GM19324 (cell line): Measurements from ENCODE around the gene PRRT2.
A peak's percentile ranks its signal among the peaks of the same experiment; 100 is the strongest.

Experiments
- ATAC-seq: cut with Tn5 transposase; IDR thresholded peaks from one replicate; pipeline ENCODE4 v1.9.1; 2021; ENCODE audit warnings: mild to moderate bottlenecking, moderate library complexity; ENCODE audit not compliant: unreplicated experiment, low FRiP score

PRRT2 gene

DNA sequence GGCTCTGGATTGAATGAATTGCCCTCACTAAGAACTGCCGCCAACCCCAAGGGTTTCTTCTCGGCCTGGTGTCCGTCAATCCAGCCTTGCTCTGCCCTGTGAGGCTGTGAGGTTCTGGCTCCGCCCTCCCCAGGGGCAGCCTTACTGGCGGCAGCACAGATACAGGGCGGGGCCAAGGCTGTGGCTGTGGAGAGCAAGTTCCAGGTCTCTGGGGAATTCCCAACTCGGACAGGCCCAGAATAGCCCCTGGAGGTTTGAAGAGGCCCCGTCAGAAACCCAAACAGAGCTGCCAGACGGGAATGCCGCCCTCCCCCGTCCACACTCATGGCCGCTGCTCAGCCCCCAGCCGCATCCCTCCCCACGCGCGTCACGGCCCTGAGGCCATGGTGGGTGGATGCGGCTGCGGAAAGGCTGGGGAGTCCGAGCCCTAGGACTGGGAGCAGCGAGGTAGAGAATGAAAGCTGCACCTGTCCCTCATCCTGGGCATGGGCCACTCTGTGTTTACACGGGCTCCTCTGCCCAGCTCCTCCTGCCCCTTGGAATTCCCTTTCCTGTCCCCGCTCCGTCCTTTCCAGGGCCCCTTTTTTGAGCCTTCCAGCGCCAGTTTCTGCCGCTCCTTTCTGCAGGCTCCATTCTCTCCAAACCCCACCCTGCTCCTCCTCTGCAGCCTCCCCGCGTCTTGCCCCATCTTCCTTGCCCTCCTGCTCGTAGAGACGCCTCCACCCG lies 660 bp upstream of the PRRT2 start:
- ATAC-seq = no peak

DNA sequence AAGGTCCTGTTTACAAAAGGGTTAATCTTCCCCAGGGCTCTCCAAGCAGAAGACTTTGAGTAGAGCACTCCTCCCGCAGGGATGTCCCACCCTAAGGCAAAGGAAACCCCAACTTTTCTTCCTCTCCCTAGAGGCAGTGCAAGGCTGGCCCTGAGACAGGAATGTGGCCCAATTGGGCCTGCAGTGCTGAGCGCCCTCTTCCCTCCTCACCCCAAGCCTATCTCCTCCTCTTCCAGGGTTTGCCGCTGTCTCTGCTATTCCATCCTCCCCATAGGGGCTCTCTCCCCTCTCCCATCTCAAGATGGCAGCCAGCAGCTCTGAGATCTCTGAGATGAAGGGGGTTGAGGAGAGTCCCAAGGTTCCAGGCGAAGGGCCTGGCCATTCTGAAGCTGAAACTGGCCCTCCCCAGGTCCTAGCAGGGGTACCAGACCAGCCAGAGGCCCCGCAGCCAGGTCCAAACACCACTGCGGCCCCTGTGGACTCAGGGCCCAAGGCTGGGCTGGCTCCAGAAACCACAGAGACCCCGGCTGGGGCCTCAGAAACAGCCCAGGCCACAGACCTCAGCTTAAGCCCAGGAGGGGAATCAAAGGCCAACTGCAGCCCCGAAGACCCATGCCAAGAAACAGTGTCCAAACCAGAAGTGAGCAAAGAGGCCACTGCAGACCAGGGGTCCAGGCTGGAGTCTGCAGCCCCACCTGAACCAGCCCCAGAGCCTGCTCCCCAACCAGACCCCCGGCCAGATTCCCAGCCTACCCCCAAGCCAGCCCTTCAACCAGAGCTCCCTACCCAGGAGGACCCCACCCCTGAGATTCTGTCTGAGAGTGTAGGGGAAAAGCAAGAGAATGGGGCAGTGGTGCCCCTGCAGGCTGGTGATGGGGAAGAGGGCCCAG lies 1.0 kb downstream of the PRRT2 start:
- no peak for ATAC-seq

DNA sequence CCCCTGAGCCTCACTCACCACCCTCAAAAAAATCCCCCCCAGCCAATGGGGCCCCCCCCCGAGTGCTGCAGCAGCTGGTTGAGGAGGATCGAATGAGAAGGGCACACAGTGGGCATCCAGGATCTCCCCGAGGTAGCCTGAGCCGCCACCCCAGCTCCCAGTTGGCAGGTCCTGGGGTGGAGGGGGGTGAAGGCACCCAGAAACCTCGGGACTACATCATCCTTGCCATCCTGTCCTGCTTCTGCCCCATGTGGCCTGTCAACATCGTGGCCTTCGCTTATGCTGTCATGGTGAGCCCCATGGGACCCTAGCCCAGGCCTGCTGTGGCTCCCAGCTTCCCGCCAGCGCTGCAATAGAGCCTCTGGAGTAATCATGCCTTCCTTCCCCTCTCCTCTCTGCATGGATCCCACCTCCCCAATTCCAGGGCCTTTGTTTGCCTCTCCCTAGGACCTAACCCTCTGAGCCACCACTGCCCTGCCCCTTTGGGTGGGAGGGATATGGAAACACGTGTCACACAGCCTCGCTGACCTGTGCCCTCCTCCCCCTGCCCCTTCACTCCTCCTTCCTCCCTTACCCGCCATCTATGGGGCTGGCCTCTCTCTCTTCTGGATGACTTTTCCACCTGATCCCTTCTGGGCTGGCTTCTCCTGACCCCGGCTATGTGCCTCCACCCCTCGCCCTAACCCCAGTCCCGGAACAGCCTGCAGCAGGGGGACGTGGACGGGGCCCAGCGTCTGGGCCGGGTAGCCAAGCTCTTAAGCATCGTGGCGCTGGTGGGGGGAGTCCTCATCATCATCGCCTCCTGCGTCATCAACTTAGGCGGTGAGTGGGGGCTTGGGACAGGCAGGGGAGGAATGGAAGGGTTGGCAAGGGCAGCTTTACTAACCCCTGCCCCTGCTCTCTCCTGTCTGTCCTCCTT lies 1.9 kb downstream of the PRRT2 start:
- ATAC-seq = no peak

- ATAC-seq = no peak
Measured at GRCh38 chr16:29814592-29814991, 2.6 kb downstream of the PRRT2 start.

- no peak for ATAC-seq
Measured at GRCh38 chr16:29815032-29815721, 3.2 kb downstream of the PRRT2 start.

DNA sequence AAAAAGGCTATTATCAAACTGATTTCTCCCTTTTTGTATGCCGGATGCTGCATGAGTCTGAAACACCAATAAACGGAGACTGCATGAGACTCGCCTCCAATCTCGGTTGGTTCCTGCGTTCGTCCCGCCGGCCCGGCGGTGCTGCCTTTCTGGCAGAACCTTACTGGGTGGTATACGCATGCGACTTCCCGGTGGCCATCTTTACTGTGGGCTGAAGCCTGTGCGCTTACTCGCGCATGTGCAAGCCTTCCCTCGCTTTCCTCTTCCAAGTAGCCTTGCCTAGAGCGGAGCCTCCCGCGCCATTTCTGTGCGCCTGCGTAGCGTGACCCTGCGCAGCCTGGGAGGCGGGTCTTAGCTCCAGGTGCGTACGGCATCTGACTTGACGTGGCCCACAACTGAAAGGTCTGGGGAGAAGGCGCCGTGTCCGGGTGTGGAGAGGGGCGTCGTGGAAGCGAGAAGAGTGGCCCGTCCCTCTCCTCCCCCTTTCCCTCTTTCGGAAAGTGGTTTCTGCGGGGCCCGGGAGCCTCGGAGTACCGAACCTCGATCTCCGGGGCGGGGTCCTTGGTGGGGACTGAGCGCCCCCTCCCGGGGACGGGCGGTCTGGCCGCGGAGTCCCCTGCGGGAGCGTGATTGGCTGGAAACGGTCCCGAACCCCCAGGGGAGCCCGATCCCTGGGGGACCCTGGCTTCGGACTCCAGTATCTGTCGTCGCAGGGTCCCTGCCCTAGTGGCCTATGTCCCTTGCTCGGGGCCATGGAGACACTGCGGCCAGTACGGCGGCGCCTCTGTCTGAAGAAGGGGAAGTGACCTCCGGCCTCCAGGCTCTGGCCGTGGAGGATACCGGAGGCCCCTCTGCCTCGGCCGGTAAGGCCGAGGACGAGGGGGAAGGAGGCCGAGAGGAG lies 4.0 kb downstream of the PRRT2 start, which contains the start of gene PAGR1:
PAGR1 (plus strand) TSS at position 360 of the 901 bp plus-strand sequence; CDS start at position 734, 374 bp downstream.
- ATAC-seq = peak; percentile 75

GRCh38 chr16:29816694-29817441 lies 4.9 kb downstream of the PRRT2 start:
- ATAC-seq = peak; percentile 11

DNA sequence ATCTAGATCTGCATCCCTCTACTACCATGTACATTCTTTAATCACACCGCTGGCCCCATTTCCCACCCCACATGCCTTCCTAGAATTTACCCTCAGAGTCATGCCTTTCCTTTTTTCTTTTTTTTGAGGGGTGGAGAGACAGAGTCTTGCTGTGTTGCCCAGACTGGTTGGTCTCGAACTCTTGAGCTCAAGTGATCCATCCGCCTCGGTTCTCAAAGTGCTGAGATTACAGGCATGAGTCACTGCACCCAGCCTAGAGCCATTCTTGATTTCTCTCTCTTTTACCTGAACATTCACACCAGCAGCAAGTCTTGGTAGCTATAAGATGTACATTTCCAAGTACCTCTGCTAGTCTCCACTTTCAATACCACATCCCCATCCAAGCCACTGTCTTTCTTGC lies 6.1 kb downstream of the PRRT2 start:
- ATAC-seq = no peak

GRCh38 chr16:29819506-29819905 lies 7.5 kb downstream of the PRRT2 start:
- ATAC-seq = no peak

GRCh38 chr16:29820271-29820701 lies 8.3 kb downstream of the PRRT2 start, which contains the start of gene MVP:
Gene MVP (plus strand): TSS chr16:29820462. CDS start chr16:29830550, 10,088 bp downstream.
- ATAC-seq = no peak

DNA sequence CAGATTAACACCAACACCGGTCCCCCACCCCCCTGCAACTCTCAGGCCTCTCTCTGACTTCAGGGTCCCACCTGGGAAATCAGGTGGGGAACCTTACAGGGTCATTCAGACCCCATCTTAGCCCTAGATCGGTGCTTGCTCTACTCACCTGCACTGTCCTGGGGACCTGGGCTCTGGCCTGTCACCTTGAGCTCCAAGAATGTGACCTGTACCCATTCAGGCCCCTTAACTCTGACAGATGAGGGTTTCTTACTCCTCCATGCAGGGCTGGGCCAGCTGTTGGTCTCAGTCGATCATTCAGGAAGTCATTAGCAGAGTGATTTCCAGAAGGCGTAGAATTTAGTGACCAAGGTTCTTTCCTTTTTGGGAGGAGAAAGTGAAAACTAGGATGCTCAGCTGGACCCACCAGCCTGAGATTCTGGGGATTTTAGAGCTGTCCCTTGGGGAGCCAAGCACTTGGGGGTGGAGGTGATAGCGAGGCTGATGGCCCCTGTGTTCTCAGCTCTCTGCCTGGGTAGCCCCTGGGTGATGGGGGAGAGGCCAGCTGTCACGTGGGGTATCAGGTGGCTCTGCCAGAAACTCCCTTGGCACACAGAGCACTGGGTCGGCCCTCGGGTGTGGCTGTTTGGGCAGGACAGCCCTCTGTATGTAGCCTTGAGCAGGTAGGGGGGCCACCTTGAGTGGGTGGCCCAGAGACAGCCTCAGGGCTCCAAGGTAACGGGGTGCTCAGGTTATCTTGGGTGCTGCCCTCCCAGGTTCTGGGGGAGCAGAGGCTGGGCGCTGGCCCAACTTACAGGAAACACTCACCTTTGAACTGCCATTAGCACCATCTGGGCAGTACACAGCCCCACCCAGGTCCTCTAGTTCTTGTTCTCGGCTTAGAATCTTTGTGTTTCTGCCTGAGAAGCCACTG lies 9.0 kb downstream of the PRRT2 start:
- no peak for ATAC-seq

- no peak for ATAC-seq
Measured at GRCh38 chr16:29821643-29822115, 9.7 kb downstream of the PRRT2 start.

GRCh38 chr16:29824589-29825144 lies 12.7 kb downstream of the PRRT2 start:
- no peak for ATAC-seq

DNA sequence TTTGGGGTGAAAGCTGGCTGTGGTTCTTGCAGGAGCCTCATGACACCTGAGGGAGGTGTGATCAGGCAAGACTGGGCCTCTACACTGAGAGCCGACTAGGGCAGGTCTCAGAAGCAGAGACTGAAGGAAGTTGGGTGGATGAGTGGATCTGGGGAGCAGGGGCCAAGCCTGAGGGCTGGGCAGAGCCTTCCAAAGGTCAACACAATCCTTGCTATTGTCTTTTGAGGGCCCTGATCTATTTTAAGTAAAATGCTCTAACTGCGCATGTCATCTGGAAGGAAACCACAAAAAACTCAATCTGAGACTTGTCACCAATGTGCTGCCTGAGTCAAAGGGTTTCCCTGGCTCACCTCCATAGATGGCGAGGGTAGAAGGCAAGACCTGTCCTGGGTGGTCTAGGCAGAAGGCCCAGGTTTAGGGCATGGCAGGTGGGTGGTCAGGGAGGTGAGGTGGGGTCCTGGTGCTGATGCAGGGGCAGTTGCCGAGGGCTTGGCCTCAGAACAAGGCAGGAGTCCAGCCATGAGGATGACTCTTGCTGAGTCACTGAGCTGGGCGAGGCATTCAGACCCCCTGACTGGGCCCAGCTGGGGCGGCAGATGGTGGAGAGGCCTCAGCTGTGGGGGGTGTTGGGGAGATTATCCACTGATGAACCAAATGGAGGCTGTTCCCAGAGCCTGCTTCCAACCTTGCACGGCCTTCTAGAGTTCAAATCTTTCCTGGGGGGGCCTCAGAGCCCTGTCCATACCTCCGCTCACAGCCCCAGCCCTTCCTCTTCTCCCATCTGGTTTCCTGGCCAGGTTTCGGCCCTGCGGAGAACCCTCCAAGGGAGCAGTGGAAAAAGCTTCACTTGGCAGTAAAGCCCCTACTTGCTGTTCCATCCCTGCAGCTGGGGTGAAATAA lies 13.4 kb downstream of the PRRT2 start:
- no peak for ATAC-seq

GRCh38 chr16:29826342-29826695 lies 14.3 kb downstream of the PRRT2 start:
- no peak for ATAC-seq

GRCh38 chr16:29830774-29831173 lies 18.8 kb downstream of the PRRT2 start:
- no peak for ATAC-seq
